K562 (cell line): ENCODE data around the gene ACSM5. TPM values are rescaled to one million over a fixed set of nuclear protein-coding genes. Genes with fewer than 3 reads are reported as not detected.

Source experiments
- MGA ChIP-seq: fragments of 450-650 bp; IDR thresholded peaks from 2 replicates; pipeline ENCODE4 v1.6.1; 2016; ENCODE audit warnings: mild to moderate bottlenecking, moderate library complexity
- OTX1 ChIP-seq: fragments of 450-650 bp; formaldehyde crosslinking; IDR thresholded peaks from 2 replicates; pipeline ENCODE4 v1.4.0; 2022; ENCODE audit warnings: mild to moderate bottlenecking
- RAD21 ChIP-seq, 2 experiments: fragments of 250-450 bp in 1 of 2; fragments of 450-650 bp in 1 of 2; sonication (Bioruptor Pico) in 1 of 2; formaldehyde crosslinking in 1 of 2; IDR thresholded peaks in 1 of 2; conservative IDR thresholded peaks in 1 of 2; 2 replicates each; pipeline versions ENCODE4 v1.4.0 to v1.8.0; 2020 to 2022; ENCODE audit warnings: mild to moderate bottlenecking in 2 of 2, moderate library complexity in 1 of 2
- TGIF2 ChIP-seq: sonication (generic); formaldehyde crosslinking; IDR thresholded peaks from 2 replicates; pipeline ENCODE4 v1.8.1; 2022; ENCODE audit warnings: mild to moderate bottlenecking, missing genetic modification reagents, moderate library complexity
- TRIM25 ChIP-seq: fragments of 450-650 bp; IDR thresholded peaks from 2 replicates; pipeline ENCODE4 v1.7.0; 2016; ENCODE audit warnings: borderline replicate concordance
- polyA plus RNA-seq, 8 experiments: library from polyadenylated mRNA; depleted of rRNA in 4 of 8; stranded (reverse) in 5 of 8; unstranded in 3 of 8; fragments of >200 nt; fragmentation: Nextera tagmentation in 2 of 8; fragmentation: Illumina TruSeq in 1 of 8; extraction: Ambion mirVana in 2 of 8; extraction: Trizol in 1 of 8; gene quantifications; 2 replicates each; pipeline versions ENCODE4 v1.2.1 to v1.2.3, GENCODE V29; 2011 to 2014; ENCODE audit warnings: inconsistent platforms in 1 of 8, missing spikeins in 1 of 8
- total RNA-seq, 7 experiments: library from RNA; depleted of rRNA in 6 of 7; stranded (reverse); fragments of >200 nt in 6 of 7; fragmentation: Illumina TruSeq in 2 of 7; extraction: Trizol in 2 of 7; gene quantifications; 2 replicates each; pipeline versions ENCODE4 v1.2.1 to v1.2.3, GENCODE V29; 2011 to 2021; ENCODE audit warnings: low replicate concordance in 1 of 7

ACSM5 gene
- total and polyA plus RNA-seq, 9 of the 15 experiments (the other 6 are each of a cell fraction or from before 2014, with no cell fraction given): not detected

- TF ChIP-seq MGA: no peak
- no peak for TF ChIP-seq OTX1 (CRISPR knock-in tag)
- no peak for TF ChIP-seq RAD21 (CRISPR knock-in tag; conservative IDR thresholded peaks at IDR 0.05 in 1 of 2, IDR thresholded peaks at IDR 0.05 in 1 of 2)
- TF ChIP-seq TGIF2 (CRISPR knock-in tag): no peak
- no peak for TF ChIP-seq TRIM25
Observed at GRCh38 chr16:20388854-20389253, 20.5 kb upstream of the ACSM5 start (continued).
